HEK293 (cell line): Measurements from ENCODE around the gene FA2H.

Experiments used
- CTCF ChIA-PET: fragments of 350-600 bp; formaldehyde crosslinking; extraction: SDS; loops from one replicate; lab custom pipeline; 2021; ENCODE audit warnings: antibody characterized with exemption; lab: Yijun Ruan, JAX
- POLR2A ChIA-PET: fragments of 300-600 bp; formaldehyde crosslinking; extraction: SDS; loops from one replicate; lab custom pipeline; 2020; ENCODE audit warnings: antibody characterized with exemption, inconsistent platforms; lab: Yijun Ruan, JAX
- H3K27ac ChIP-seq: fragments of 200-500 bp; sonication (Bioruptor generic); 2 replicates; pipeline ENCODE4 v1.5.1; 2014; ENCODE audit warnings: low read depth, low read length, control low read depth, inconsistent platforms; ENCODE audit errors: extremely low read depth
- H3K36me3 ChIP-seq, 2 experiments: fragments of 200-500 bp in 1 of 2; sonication (Bioruptor generic) in 1 of 2; 1 replicate in 1 of 2; 2 replicates in 1 of 2; pipeline ENCODE4 v1.5.1; 2014 to 2017; ENCODE audit warnings: inconsistent platforms in 2 of 2, low read length in 2 of 2; ENCODE audit not compliant: control insufficient read depth in 2 of 2, insufficient read depth in 1 of 2
- H3K4me1 ChIP-seq: fragments of 200-500 bp; sonication (Bioruptor generic); 2 replicates; pipeline ENCODE4 v1.5.1; 2014; ENCODE audit warnings: mild to moderate bottlenecking, low read length, inconsistent platforms; ENCODE audit not compliant: control insufficient read depth, insufficient read depth
- H3K4me3 ChIP-seq: 2 replicates; pipeline ENCODE4 v1.5.1; 2011; ENCODE audit warnings: low read depth, mild to moderate bottlenecking, control low read depth, low read length, moderate library complexity
- H3K9me3 ChIP-seq: fragments of 200-500 bp; sonication (Bioruptor generic); 2 replicates; pipeline ENCODE4 v1.5.1; 2014; ENCODE audit warnings: low read depth, low read length, inconsistent platforms; ENCODE audit not compliant: control insufficient read depth, insufficient read depth
- GLIS2 ChIP-seq: fragments of 450-650 bp; formaldehyde crosslinking; IDR thresholded peaks from 2 replicates; pipeline ENCODE4 v1.5.1; 2016; ENCODE audit warnings: missing biosample characterization, missing genetic modification characterization
- KLF7 ChIP-seq: fragments of 450-650 bp; formaldehyde crosslinking; IDR thresholded peaks from 2 replicates; pipeline ENCODE4 v1.5.1; 2016; ENCODE audit warnings: missing biosample characterization, missing genetic modification characterization, borderline replicate concordance
- ZBTB8A ChIP-seq: fragments of 450-650 bp; formaldehyde crosslinking; IDR thresholded peaks from 2 replicates; pipeline ENCODE4 v1.5.1; 2016; ENCODE audit warnings: missing biosample characterization, missing genetic modification characterization
- ZIC2 ChIP-seq: fragments of 450-650 bp; formaldehyde crosslinking; IDR thresholded peaks from 2 replicates; pipeline ENCODE4 v1.5.1; 2016; ENCODE audit warnings: missing biosample characterization, missing genetic modification characterization
- ZNF350 ChIP-seq: fragments of 450-650 bp; formaldehyde crosslinking; IDR thresholded peaks from 2 replicates; pipeline ENCODE4 v1.5.0; 2017; ENCODE audit warnings: missing biosample characterization, mild to moderate bottlenecking, missing genetic modification characterization
- ZNF366 ChIP-seq: fragments of 450-650 bp; formaldehyde crosslinking; conservative IDR thresholded peaks from 2 replicates; pipeline ENCODE4 v1.5.1; 2016; ENCODE audit warnings: missing biosample characterization, missing genetic modification characterization
- ZNF654 ChIP-seq: fragments of 450-650 bp; formaldehyde crosslinking; IDR thresholded peaks from 2 replicates; pipeline ENCODE4 v1.5.1; 2016; ENCODE audit warnings: low read depth, missing biosample characterization, missing genetic modification characterization
- ZNF707 ChIP-seq: fragments of 450-650 bp; formaldehyde crosslinking; IDR thresholded peaks from 2 replicates; pipeline ENCODE4 v1.5.1; 2016; ENCODE audit warnings: missing biosample characterization, missing genetic modification characterization
- TF ChIP-seq, protein P1 (sequence below): fragments of 450-650 bp; formaldehyde crosslinking; IDR thresholded peaks from 2 replicates; pipeline ENCODE4 v1.5.1; 2016; ENCODE audit warnings: missing biosample characterization, missing genetic modification characterization
- TF ChIP-seq, protein P2 (sequence below): fragments of 450-650 bp; formaldehyde crosslinking; conservative IDR thresholded peaks from 2 replicates; pipeline ENCODE4 v1.5.1; 2016; ENCODE audit warnings: low read depth, missing biosample characterization, missing genetic modification characterization
- TF ChIP-seq, protein P3 (sequence below): fragments of 450-650 bp; formaldehyde crosslinking; IDR thresholded peaks from 2 replicates; pipeline ENCODE4 v1.5.1; 2016; ENCODE audit warnings: missing biosample characterization, missing genetic modification characterization
- TF ChIP-seq, protein P4 (sequence below): fragments of 450-650 bp; formaldehyde crosslinking; IDR thresholded peaks from 2 replicates; pipeline ENCODE4 v1.5.1; 2016; ENCODE audit warnings: missing biosample characterization, missing genetic modification characterization
- TF ChIP-seq, protein P5 (sequence below): IDR thresholded peaks from 2 replicates; pipeline ENCODE4 v1.6.1; 2011; ENCODE audit warnings: mild to moderate bottlenecking, low read depth, low read length, borderline replicate concordance

Gene FA2H

DNA sequence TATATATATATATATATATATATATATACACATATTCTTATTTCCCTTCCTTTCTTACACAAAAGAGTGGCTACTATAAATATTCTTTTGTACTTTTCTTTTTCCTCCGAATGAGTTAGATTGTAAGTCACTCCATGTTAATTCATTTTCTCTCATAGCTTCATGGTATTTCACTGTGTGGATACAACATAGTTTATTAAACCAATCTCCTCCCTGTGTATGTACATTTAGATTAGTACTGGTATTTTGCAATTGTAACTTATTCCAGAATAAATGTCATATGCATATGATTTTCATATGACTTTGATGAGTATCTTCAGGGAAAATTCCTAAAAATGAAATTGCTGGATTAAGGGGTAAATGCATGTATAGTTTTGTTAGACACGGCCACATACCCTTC lies 20.0 kb upstream of the FA2H start:
- Histone ChIP-seq H3K4me3 (no peak overlapping the region), H3K9me3 (no peaks in the 10 kb centered on the region), H3K27ac (no peak overlapping the region), H3K36me3 (no peaks in the 10 kb centered on the region), H3K4me1 (no peaks in the 10 kb centered on the region)
- CTCF ChIA-PET: no interaction called here
- POLR2A ChIA-PET: no interaction called here
- TF ChIP-seq ZNF350 (no peak), ZNF707 (tag by site-specific recombination) (no peak)
- TF ChIP-seq, protein P1, sequence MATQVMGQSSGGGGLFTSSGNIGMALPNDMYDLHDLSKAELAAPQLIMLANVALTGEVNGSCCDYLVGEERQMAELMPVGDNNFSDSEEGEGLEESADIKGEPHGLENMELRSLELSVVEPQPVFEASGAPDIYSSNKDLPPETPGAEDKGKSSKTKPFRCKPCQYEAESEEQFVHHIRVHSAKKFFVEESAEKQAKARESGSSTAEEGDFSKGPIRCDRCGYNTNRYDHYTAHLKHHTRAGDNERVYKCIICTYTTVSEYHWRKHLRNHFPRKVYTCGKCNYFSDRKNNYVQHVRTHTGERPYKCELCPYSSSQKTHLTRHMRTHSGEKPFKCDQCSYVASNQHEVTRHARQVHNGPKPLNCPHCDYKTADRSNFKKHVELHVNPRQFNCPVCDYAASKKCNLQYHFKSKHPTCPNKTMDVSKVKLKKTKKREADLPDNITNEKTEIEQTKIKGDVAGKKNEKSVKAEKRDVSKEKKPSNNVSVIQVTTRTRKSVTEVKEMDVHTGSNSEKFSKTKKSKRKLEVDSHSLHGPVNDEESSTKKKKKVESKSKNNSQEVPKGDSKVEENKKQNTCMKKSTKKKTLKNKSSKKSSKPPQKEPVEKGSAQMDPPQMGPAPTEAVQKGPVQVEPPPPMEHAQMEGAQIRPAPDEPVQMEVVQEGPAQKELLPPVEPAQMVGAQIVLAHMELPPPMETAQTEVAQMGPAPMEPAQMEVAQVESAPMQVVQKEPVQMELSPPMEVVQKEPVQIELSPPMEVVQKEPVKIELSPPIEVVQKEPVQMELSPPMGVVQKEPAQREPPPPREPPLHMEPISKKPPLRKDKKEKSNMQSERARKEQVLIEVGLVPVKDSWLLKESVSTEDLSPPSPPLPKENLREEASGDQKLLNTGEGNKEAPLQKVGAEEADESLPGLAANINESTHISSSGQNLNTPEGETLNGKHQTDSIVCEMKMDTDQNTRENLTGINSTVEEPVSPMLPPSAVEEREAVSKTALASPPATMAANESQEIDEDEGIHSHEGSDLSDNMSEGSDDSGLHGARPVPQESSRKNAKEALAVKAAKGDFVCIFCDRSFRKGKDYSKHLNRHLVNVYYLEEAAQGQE: no peak

DNA sequence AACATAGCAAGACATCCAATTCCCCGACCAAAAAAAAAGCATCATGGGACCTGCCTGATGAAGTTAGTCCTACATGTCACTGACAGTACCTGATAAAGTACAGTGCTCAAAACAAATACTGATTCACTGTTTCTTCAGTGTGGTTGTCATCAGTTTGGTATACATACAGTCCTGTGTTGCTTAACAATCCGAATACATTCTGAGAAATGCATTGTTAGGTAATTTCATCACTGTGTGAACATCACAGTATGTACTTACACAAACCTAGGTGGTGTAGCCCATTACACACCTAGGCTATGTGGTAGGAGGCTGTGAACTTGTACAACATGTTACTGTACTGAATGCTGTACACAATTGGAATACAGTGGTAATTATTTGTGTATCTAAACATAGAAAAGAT lies 19.0 kb upstream of the FA2H start:
- Histone ChIP-seq H3K9me3 (no peaks in the 10 kb centered on the region), H3K4me3 (no peak overlapping the region), H3K27ac (no peak overlapping the region), H3K4me1 (no peaks in the 10 kb centered on the region), H3K36me3 (no peaks in the 10 kb centered on the region)
- TF ChIP-seq GLIS2 (tag by site-specific recombination): no peak
- TF ChIP-seq, protein P2, sequence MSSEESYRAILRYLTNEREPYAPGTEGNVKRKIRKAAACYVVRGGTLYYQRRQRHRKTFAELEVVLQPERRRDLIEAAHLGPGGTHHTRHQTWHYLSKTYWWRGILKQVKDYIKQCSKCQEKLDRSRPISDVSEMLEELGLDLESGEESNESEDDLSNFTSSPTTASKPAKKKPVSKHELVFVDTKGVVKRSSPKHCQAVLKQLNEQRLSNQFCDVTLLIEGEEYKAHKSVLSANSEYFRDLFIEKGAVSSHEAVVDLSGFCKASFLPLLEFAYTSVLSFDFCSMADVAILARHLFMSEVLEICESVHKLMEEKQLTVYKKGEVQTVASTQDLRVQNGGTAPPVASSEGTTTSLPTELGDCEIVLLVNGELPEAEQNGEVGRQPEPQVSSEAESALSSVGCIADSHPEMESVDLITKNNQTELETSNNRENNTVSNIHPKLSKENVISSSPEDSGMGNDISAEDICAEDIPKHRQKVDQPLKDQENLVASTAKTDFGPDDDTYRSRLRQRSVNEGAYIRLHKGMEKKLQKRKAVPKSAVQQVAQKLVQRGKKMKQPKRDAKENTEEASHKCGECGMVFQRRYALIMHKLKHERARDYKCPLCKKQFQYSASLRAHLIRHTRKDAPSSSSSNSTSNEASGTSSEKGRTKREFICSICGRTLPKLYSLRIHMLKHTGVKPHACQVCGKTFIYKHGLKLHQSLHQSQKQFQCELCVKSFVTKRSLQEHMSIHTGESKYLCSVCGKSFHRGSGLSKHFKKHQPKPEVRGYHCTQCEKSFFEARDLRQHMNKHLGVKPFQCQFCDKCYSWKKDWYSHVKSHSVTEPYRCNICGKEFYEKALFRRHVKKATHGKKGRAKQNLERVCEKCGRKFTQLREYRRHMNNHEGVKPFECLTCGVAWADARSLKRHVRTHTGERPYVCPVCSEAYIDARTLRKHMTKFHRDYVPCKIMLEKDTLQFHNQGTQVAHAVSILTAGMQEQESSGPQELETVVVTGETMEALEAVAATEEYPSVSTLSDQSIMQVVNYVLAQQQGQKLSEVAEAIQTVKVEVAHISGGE (tag by site-specific recombination): no peak
- TF ChIP-seq, protein P3, sequence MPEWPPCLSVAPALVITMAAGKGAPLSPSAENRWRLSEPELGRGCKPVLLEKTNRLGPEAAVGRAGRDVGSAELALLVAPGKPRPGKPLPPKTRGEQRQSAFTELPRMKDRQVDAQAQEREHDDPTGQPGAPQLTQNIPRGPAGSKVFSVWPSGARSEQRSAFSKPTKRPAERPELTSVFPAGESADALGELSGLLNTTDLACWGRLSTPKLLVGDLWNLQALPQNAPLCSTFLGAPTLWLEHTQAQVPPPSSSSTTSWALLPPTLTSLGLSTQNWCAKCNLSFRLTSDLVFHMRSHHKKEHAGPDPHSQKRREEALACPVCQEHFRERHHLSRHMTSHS (tag by site-specific recombination): no peak
- TF ChIP-seq, protein P4, sequence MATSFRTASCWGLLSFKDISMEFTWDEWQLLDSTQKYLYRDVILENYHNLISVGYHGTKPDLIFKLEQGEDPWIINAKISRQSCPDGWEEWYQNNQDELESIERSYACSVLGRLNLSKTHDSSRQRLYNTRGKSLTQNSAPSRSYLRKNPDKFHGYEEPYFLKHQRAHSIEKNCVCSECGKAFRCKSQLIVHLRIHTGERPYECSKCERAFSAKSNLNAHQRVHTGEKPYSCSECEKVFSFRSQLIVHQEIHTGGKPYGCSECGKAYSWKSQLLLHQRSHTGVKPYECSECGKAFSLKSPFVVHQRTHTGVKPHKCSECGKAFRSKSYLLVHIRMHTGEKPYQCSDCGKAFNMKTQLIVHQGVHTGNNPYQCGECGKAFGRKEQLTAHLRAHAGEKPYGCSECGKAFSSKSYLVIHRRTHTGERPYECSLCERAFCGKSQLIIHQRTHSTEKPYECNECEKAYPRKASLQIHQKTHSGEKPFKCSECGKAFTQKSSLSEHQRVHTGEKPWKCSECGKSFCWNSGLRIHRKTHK: no peak
- no peak for TF ChIP-seq KLF7
- no peak for TF ChIP-seq ZIC2 (tag by site-specific recombination)
- TF ChIP-seq ZBTB8A: no peak
- TF ChIP-seq ZNF654 (tag by site-specific recombination): no peak
- TF ChIP-seq, protein P5, sequence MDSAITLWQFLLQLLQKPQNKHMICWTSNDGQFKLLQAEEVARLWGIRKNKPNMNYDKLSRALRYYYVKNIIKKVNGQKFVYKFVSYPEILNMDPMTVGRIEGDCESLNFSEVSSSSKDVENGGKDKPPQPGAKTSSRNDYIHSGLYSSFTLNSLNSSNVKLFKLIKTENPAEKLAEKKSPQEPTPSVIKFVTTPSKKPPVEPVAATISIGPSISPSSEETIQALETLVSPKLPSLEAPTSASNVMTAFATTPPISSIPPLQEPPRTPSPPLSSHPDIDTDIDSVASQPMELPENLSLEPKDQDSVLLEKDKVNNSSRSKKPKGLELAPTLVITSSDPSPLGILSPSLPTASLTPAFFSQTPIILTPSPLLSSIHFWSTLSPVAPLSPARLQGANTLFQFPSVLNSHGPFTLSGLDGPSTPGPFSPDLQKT: no peak
- no peak for TF ChIP-seq ZNF366
- POLR2A ChIA-PET: no interaction called here
- CTCF ChIA-PET: interaction anchor here (1.2 kb wide), 1 partner anchor 84 kb away, joined by 3 read pairs; no protein-coding TSS in a partner anchor
